Endothelial cell (in vitro differentiated cells): ENCODE results near the gene VWA3B. TPM values are rescaled to one million over a fixed set of nuclear protein-coding genes. Genes with fewer than 3 reads are reported as not detected.

Experiments
- DNase-seq: peaks from one replicate; pipeline ENCODE4 v3.0.0; 2021; ENCODE audit warnings: low spot score
- H3K27ac Mint-ChIP-seq: one replicate; pipeline ENCODE4 v1.8.0; 2021; ENCODE audit warnings: mixed read lengths, inconsistent platforms; ENCODE audit not compliant: unreplicated experiment
- H3K27me3 Mint-ChIP-seq: one replicate; pipeline ENCODE4 v1.8.0; 2021; ENCODE audit warnings: mild to moderate bottlenecking, moderate library complexity, mixed read lengths, inconsistent platforms; ENCODE audit not compliant: unreplicated experiment
- H3K36me3 Mint-ChIP-seq: one replicate; pipeline ENCODE4 v1.8.0; 2021; ENCODE audit warnings: mild to moderate bottlenecking, low read depth, mixed read lengths, inconsistent platforms; ENCODE audit not compliant: unreplicated experiment
- H3K4me1 Mint-ChIP-seq: one replicate; pipeline ENCODE4 v1.8.0; 2021; ENCODE audit warnings: mild to moderate bottlenecking, mixed read lengths, inconsistent platforms; ENCODE audit not compliant: unreplicated experiment
- H3K4me3 Mint-ChIP-seq: one replicate; pipeline ENCODE4 v1.8.0; 2021; ENCODE audit warnings: mild to moderate bottlenecking, mixed read lengths, inconsistent platforms; ENCODE audit not compliant: unreplicated experiment
- H3K9me3 Mint-ChIP-seq: one replicate; pipeline ENCODE4 v1.8.0; 2021; ENCODE audit warnings: mixed read lengths, inconsistent platforms; ENCODE audit not compliant: unreplicated experiment
- total RNA-seq: library from RNA; stranded (reverse); fragmentation: NEBNext Ultra II Directional; extraction: Animal tissue kit (Norgen Biotek cat#: 25700); gene quantifications from one replicate; pipeline ENCODE4 v1.2.1, GENCODE V29; 2021; ENCODE audit not compliant: unreplicated experiment
- TF ChIP-seq, protein P1 (sequence below): fragments of 200-600 bp; sonication (generic); IDR thresholded peaks from one replicate; pipeline ENCODE4 v1.5.0; 2021; ENCODE audit warnings: antibody characterized with exemption; ENCODE audit not compliant: unreplicated experiment

Gene VWA3B
- total RNA-seq, 1 donor from 2014 or later, result not detected

- H3K27me3 Mint-ChIP-seq, result no peaks in the 10 kb centered on the region
- no peak overlapping the region for H3K27ac Mint-ChIP-seq
- no peaks in the 10 kb centered on the region for H3K9me3 Mint-ChIP-seq
- TF ChIP-seq, protein P1, sequence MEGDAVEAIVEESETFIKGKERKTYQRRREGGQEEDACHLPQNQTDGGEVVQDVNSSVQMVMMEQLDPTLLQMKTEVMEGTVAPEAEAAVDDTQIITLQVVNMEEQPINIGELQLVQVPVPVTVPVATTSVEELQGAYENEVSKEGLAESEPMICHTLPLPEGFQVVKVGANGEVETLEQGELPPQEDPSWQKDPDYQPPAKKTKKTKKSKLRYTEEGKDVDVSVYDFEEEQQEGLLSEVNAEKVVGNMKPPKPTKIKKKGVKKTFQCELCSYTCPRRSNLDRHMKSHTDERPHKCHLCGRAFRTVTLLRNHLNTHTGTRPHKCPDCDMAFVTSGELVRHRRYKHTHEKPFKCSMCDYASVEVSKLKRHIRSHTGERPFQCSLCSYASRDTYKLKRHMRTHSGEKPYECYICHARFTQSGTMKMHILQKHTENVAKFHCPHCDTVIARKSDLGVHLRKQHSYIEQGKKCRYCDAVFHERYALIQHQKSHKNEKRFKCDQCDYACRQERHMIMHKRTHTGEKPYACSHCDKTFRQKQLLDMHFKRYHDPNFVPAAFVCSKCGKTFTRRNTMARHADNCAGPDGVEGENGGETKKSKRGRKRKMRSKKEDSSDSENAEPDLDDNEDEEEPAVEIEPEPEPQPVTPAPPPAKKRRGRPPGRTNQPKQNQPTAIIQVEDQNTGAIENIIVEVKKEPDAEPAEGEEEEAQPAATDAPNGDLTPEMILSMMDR, result no peak
- no peak for DNase-seq
- H3K36me3 Mint-ChIP-seq, result no peaks in the 10 kb centered on the region
- no peak overlapping the region for H3K4me3 Mint-ChIP-seq
- H3K4me1 Mint-ChIP-seq, result no peaks in the 10 kb centered on the region
Measured at GRCh38 chr2:98329549-98329948, 242.6 kb downstream of the VWA3B start.

DNA sequence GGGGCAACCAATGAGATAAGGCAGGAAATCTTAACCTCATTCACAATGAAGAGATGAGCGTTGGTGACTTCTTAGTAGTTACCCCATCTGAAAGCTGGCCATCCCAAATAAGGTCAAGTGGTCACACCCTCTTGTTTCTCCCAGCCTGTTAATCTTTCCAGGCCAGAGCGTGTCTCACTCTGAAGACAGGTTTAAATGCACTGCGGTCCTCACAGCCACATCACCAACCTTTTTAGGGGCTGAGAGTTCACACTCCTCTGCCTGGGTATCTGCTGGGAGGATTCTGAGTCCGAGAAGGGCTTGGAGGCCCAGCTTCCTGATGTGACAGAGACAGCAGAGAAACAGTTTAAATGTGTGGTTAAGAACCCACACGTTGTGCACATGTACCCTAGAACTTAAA lies 246.0 kb downstream of the VWA3B start:
- TF ChIP-seq, protein P1, result no peak
- Mint-ChIP-seq H3K27ac (no peak overlapping the region), H3K4me1 (no peaks in the 10 kb centered on the region), H3K4me3 (no peak overlapping the region), H3K27me3 (no peaks in the 10 kb centered on the region), H3K36me3 (no peaks in the 10 kb centered on the region), H3K9me3 (no peaks in the 10 kb centered on the region)
- DNase-seq, result no peak

GRCh38 chr2:98333922-98334321 lies 247.0 kb downstream of the VWA3B start:
- no peak overlapping the region for H3K4me3 Mint-ChIP-seq
- no peaks in the 10 kb centered on the region for H3K36me3 Mint-ChIP-seq
- no peak for DNase-seq
- TF ChIP-seq, protein P1, result no peak
- no peaks in the 10 kb centered on the region for H3K9me3 Mint-ChIP-seq
- no peaks in the 10 kb centered on the region for H3K4me1 Mint-ChIP-seq
- H3K27ac Mint-ChIP-seq, result no peak overlapping the region
- H3K27me3 Mint-ChIP-seq, result no peaks in the 10 kb centered on the region

- Mint-ChIP-seq H3K36me3 (no peaks in the 10 kb centered on the region), H3K27ac (no peak overlapping the region), H3K9me3 (no peaks in the 10 kb centered on the region), H3K4me3 (no peak overlapping the region), H3K4me1 (no peaks in the 10 kb centered on the region), H3K27me3 (no peaks in the 10 kb centered on the region)
- no peak for DNase-seq
- TF ChIP-seq, protein P1, result no peak
Measured at GRCh38 chr2:98334439-98335078, 247.6 kb downstream of the VWA3B start.

GRCh38 chr2:98335271-98335670 lies 248.3 kb downstream of the VWA3B start:
- Mint-ChIP-seq H3K4me1 (no peaks in the 10 kb centered on the region), H3K4me3 (no peak overlapping the region), H3K27ac (no peak overlapping the region), H3K36me3 (no peaks in the 10 kb centered on the region), H3K9me3 (no peaks in the 10 kb centered on the region), H3K27me3 (no peaks in the 10 kb centered on the region)
- TF ChIP-seq, protein P1, result no peak
- DNase-seq, result no peak
